ENCODE data around the gene GRIK5.

DNA sequence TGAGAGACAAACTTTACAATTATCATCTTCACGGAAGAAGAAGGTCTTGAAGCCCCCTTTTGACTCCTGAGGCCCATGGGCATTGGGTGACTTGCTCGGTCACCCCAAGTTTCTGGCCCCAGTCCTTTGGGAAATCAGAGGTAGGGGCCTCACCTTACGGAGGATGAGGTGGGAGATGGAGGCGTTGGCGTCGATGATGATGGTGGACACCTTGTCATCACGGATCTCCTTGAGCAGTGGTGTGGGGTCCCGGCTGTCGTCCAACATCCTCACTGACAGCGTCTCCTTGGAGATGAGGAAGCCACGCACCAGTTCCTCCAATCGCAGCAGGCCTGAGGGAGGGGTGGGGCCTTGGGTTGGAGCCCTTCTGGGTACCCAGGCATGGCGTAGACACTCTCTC, 10.8 kb downstream of the GRIK5 start:
- no peak for TF ChIP-seq CTCF (conservative IDR thresholded peaks at IDR 0.05; ENCODE audit: low read length)
- no peak for TF ChIP-seq EZH2phosphoT487 (IDR thresholded peaks at IDR 0.05; ENCODE audit: borderline replicate concordance)
